Measurements from ENCODE around the gene COMTD1.

DNA sequence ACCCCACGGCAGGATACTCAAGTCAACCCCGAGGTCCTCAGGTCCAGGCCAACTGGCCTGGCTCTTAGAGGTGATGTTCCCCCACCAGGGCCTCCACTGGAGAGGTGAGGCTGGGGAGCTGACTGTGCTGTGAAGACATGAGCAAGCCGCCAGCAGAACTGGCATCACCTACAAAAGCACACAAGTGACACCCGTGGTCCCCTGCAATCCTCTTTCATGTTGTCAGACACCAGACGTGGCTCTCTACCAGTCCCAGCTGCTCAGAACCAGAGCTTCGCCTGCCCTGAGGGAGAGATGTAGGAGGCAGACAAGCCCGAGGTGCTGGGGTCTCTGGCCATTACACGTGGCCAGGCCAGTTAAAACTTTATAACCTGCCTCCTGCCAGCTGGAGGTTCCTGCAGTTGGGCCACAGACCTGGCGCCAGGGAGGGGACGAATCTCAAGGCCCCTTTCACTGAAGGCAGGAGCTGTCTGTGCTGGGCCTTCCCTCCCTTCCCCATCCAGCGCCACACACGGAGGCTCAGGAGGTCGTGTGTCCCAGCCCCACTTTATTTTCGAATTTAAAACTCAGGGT is 2.2 kb downstream of the COMTD1 start:
- TF ChIP-seq, protein P1, sequence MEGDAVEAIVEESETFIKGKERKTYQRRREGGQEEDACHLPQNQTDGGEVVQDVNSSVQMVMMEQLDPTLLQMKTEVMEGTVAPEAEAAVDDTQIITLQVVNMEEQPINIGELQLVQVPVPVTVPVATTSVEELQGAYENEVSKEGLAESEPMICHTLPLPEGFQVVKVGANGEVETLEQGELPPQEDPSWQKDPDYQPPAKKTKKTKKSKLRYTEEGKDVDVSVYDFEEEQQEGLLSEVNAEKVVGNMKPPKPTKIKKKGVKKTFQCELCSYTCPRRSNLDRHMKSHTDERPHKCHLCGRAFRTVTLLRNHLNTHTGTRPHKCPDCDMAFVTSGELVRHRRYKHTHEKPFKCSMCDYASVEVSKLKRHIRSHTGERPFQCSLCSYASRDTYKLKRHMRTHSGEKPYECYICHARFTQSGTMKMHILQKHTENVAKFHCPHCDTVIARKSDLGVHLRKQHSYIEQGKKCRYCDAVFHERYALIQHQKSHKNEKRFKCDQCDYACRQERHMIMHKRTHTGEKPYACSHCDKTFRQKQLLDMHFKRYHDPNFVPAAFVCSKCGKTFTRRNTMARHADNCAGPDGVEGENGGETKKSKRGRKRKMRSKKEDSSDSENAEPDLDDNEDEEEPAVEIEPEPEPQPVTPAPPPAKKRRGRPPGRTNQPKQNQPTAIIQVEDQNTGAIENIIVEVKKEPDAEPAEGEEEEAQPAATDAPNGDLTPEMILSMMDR (IDR thresholded peaks at IDR 0.05; ENCODE audit: insufficient read depth, low read length, poor library complexity, severe bottlenecking) = no peak
- TF ChIP-seq EZH2phosphoT487 (conservative IDR thresholded peaks at IDR 0.05; ENCODE audit: low read length) = no peak

Data from SU-DHL-6 (cell line).